GM23248 (cell line): ENCODE results near the gene PTRH1. TPM values are rescaled to one million over a fixed set of nuclear protein-coding genes. Genes with fewer than 3 reads are reported as not detected.

Source experiments
- DNase-seq: peaks from one replicate; pipeline ENCODE4 v3.0.0-alpha.2; 2015
- H2AFZ ChIP-seq: fragments of 200-600 bp; sonication (generic); 2 replicates; pipeline ENCODE4 v1.6.1; 2016; ENCODE audit warnings: antibody characterized with exemption
- H3F3A ChIP-seq: fragments of 200-600 bp; sonication (generic); 2 replicates; pipeline ENCODE4 v1.6.1; 2016; ENCODE audit warnings: mild to moderate bottlenecking, antibody characterized with exemption, mixed run types; ENCODE audit not compliant: insufficient read depth
- H3K27ac ChIP-seq: fragments of 200-600 bp; sonication (generic); 2 replicates; pipeline ENCODE4 v1.5.1; 2016; ENCODE audit warnings: mild to moderate bottlenecking
- H3K27me3 ChIP-seq: fragments of 200-600 bp; sonication (generic); replicated peaks from 2 replicates; pipeline ENCODE4 v1.6.1; 2016; ENCODE audit warnings: mild to moderate bottlenecking; ENCODE audit not compliant: insufficient read depth
- H3K36me3 ChIP-seq: fragments of 200-600 bp; sonication (generic); 2 replicates; pipeline ENCODE4 v1.6.1; 2016; ENCODE audit warnings: low read depth, mild to moderate bottlenecking
- H3K4me1 ChIP-seq: fragments of 200-600 bp; sonication (generic); 2 replicates; pipeline ENCODE4 v1.6.1; 2016; ENCODE audit warnings: mild to moderate bottlenecking; ENCODE audit not compliant: insufficient read depth
- H3K4me2 ChIP-seq: fragments of 200-600 bp; sonication (generic); one replicate; pipeline ENCODE4 v1.6.1; 2016; ENCODE audit warnings: mild to moderate bottlenecking; ENCODE audit not compliant: unreplicated experiment
- H3K4me3 ChIP-seq: fragments of 200-600 bp; sonication (generic); 2 replicates; pipeline ENCODE4 v1.5.1; 2016; ENCODE audit warnings: mild to moderate bottlenecking
- H3K79me2 ChIP-seq: fragments of 200-600 bp; sonication (generic); 2 replicates; pipeline ENCODE4 v1.6.1; 2016; ENCODE audit warnings: mild to moderate bottlenecking; ENCODE audit not compliant: insufficient read depth
- H3K9ac ChIP-seq: fragments of 200-600 bp; sonication (generic); 2 replicates; pipeline ENCODE4 v1.6.1; 2016; ENCODE audit warnings: mild to moderate bottlenecking
- H3K9me2 ChIP-seq: fragments of 200-600 bp; sonication (generic); 2 replicates; pipeline ENCODE4 v1.6.1; 2016; ENCODE audit warnings: mixed run types, mild to moderate bottlenecking, moderate library complexity; ENCODE audit not compliant: insufficient read depth
- H3K9me3 ChIP-seq: fragments of 200-600 bp; sonication (generic); one replicate; pipeline ENCODE4 v1.6.1; 2017; ENCODE audit warnings: low read depth
- H4K20me1 ChIP-seq: fragments of 200-600 bp; sonication (generic); 2 replicates; pipeline ENCODE4 v1.6.0; 2016; ENCODE audit not compliant: insufficient read depth
- EZH2 ChIP-seq: fragments of 200-600 bp; sonication (generic); IDR thresholded peaks from 2 replicates; pipeline ENCODE4 v1.6.1; 2018; ENCODE audit warnings: antibody characterized with exemption, mild to moderate bottlenecking; ENCODE audit not compliant: insufficient read depth, poor library complexity, severe bottlenecking
- EZH2phosphoT487 ChIP-seq: fragments of 200-600 bp; sonication (generic); IDR thresholded peaks from 2 replicates; pipeline ENCODE4 v1.6.1; 2018; ENCODE audit warnings: antibody characterized with exemption, moderate library complexity, mild to moderate bottlenecking, low read depth; ENCODE audit not compliant: insufficient read depth
- WGBS, 2 experiments: methylation state at CpG; one replicate each; pipeline ENCODE4 v1.1.6; 2015 to 2017; ENCODE audit warnings: low lambda C conversion rate in 2 of 2, low coverage in 1 of 2; ENCODE audit errors: missing lambda C conversion rate in 2 of 2; 5-methylcytosine and 5-hydroxymethylcytosine counted together
- in situ Hi-C: fragments of 300-500 bp; cut with MboI; formaldehyde crosslinking; loops from 2 replicates; pipeline ENCODE4 v1.15.0; 2020
- polyA plus RNA-seq: library from polyadenylated mRNA; unstranded; fragments of >200 nt; fragmentation: Nextera tagmentation; extraction: Ambion mirVana; gene quantifications from 2 replicates; pipeline ENCODE4 v1.2.1, GENCODE V29; 2016
- total RNA-seq: library from RNA; depleted of rRNA; stranded (reverse); fragments of >200 nt; shearing (Covaris generic); gene quantifications from 2 replicates; pipeline ENCODE4 v1.2.3, GENCODE V29; 2014

Gene PTRH1
- total and polyA plus RNA-seq, 2 experiments from 2014 or later = 33.1 to 34.3 TPM

DNA sequence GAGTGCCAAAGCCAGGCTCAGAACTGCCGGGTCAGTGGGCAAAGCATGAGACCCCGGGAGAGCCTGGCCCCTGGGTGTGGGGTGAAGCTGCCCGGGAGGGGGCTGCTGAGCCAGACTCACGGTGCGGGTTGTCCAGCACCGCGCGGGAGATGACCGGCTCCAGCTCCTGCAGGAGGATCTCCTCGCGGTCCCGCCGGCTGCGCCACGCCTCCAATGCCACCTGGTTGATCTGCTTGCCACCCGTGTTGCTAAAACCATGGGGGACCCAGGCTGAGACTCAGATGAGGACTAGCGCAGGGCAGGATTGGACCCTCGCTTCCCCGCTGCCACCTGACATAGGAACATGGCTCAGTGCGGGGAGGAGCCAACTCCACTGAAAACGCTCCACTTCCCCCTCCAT is 17.0 kb upstream of the PTRH1 start:
- Histone ChIP-seq H2AFZ (no peak overlapping the region), H3K36me3 (no peaks in the 10 kb centered on the region), H3F3A (no peaks in the 10 kb centered on the region), H3K4me1 (peaks cover 10% of the 10 kb centered on the region; the same call in 1 of the 2 replicates), H3K9me2 (no peaks in the 10 kb centered on the region), H3K27me3 (no peaks in the 10 kb centered on the region), H4K20me1 (no peaks in the 10 kb centered on the region), H3K4me2 (no peak overlapping the region), H3K4me3 (no peak overlapping the region), H3K79me2 (0 out of 2 replicates have a peak, but pooled peaks cover 7% of the 10 kb centered on the region), H3K27ac (no peak overlapping the region), H3K9ac (no peak overlapping the region), H3K9me3 (no peaks in the 10 kb centered on the region)
- in situ Hi-C loops = loop anchor here (10.0 kb wide), 1 partner anchor 138 kb away; no protein-coding TSS in a partner anchor
- 88% methylated on average over 20 to 21 of the region's 21 CpGs for WGBS, 2 experiments
- DNase-seq = no peak
- no peak for TF ChIP-seq EZH2phosphoT487
- no peak for TF ChIP-seq EZH2

- no peak overlapping the region for H3K27ac ChIP-seq
- H3K4me2 ChIP-seq = no peak overlapping the region
- in situ Hi-C loops = loop anchor here (10.0 kb wide), 1 partner anchor 137 kb away; no protein-coding TSS in a partner anchor
These were observed 16.5 kb upstream of the PTRH1 start for GRCh38 chr9:127731938-127732337.

DNA sequence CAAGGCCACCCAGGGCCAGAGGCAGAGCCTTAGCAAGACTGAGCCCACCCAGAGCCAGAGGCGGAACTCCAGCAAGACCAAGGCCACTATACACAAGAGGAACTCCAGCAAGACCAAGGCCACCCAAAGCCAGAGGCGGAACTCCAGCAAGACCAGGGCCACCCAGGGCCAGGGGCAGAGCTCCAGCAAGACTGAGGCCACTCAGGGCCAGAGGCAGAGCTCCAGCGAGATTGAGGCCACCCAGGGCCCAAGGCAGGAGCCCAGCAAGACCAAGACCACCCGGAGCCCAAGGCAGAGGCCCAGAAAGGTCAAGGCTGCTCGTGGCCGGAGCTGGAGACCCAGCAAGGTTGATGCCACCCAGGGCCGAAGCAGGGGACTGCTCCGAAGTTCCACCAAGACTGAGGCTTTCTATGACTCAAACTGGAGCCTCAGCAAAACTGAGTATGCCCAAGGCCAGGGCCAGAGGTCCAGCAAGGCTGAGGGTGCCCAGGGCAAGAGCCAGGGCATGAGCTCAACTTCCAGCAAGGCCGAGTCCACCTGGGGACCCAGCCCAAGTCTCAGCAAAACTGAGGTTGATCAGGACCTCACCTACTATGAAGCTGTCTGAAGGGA is 15.4 kb upstream of the PTRH1 start:
- 76 to 77% methylated on average over 9 of the region's 9 CpGs for WGBS, 2 experiments
- H3K4me2 ChIP-seq = no peak overlapping the region
- TF ChIP-seq EZH2phosphoT487 (no peak), EZH2 (no peak)
- H3K27me3 ChIP-seq = no peaks in the 10 kb centered on the region
- no peak overlapping the region for H3K9ac ChIP-seq
- H2AFZ ChIP-seq = no peak overlapping the region
- no peaks in the 10 kb centered on the region for H3F3A ChIP-seq
- in situ Hi-C loops = loop anchor here (10.0 kb wide), 1 partner anchor 136 kb away; no protein-coding TSS in a partner anchor
- H3K9me3 ChIP-seq = no peaks in the 10 kb centered on the region
- no peak overlapping the region for H3K27ac ChIP-seq
- H3K79me2 ChIP-seq = 0 out of 2 replicates have a peak, but pooled peaks cover 7% of the 10 kb centered on the region
- no peak overlapping the region for H3K4me3 ChIP-seq
- H3K9me2 ChIP-seq = no peaks in the 10 kb centered on the region
- no peak for DNase-seq
- no peaks in the 10 kb centered on the region for H3K36me3 ChIP-seq
- H4K20me1 ChIP-seq = no peaks in the 10 kb centered on the region
- peaks cover 10% of the 10 kb centered on the region; the same call in 1 of the 2 replicates for H3K4me1 ChIP-seq

More at GRCh38 chr9:127731938-127732337, 16.5 kb upstream of the PTRH1 start:
- no peaks in the 10 kb centered on the region for H3K27me3 ChIP-seq
- H3K79me2 ChIP-seq = 0 out of 2 replicates have a peak, but pooled peaks cover 7% of the 10 kb centered on the region
- no peak for DNase-seq
- no peak for TF ChIP-seq EZH2phosphoT487
- no peak for TF ChIP-seq EZH2
- no peaks in the 10 kb centered on the region for H3F3A ChIP-seq
- no peaks in the 10 kb centered on the region for H3K9me2 ChIP-seq
- H4K20me1 ChIP-seq = no peaks in the 10 kb centered on the region
- no peak overlapping the region for H3K9ac ChIP-seq
- H3K4me1 ChIP-seq = peaks cover 10% of the 10 kb centered on the region; the same call in 1 of the 2 replicates
- no peak overlapping the region for H2AFZ ChIP-seq
- H3K4me3 ChIP-seq = no peak overlapping the region
- H3K9me3 ChIP-seq = no peaks in the 10 kb centered on the region
- WGBS, 2 experiments = 87 to 91% methylated on average over 16 of the region's 16 CpGs
- H3K36me3 ChIP-seq = no peaks in the 10 kb centered on the region

- H3K4me1 ChIP-seq = peaks cover 7% of the 10 kb centered on the region; the same call in 1 of the 2 replicates
- 90 to 95% methylated on average over 9 of the region's 9 CpGs for WGBS, 2 experiments
These were observed 14.8 kb upstream of the PTRH1 start for GRCh38 chr9:127730262-127730661.

More at GRCh38 chr9:127730262-127730661, 14.8 kb upstream of the PTRH1 start:
- Histone ChIP-seq H3K79me2 (0 out of 2 replicates have a peak, but pooled peaks cover 7% of the 10 kb centered on the region), H2AFZ (no peak overlapping the region), H3K9ac (no peak overlapping the region), H3F3A (no peaks in the 10 kb centered on the region), H3K36me3 (no peaks in the 10 kb centered on the region), H3K9me2 (no peaks in the 10 kb centered on the region), H3K4me3 (no peak overlapping the region), H3K27me3 (no peaks in the 10 kb centered on the region), H3K9me3 (no peaks in the 10 kb centered on the region), H4K20me1 (no peaks in the 10 kb centered on the region), H3K27ac (no peak overlapping the region), H3K4me2 (no peak overlapping the region)
- in situ Hi-C loops = loop anchor here (10.0 kb wide), 1 partner anchor 135 kb away; no protein-coding TSS in a partner anchor
- TF ChIP-seq EZH2phosphoT487 (no peak), EZH2 (no peak)
- DNase-seq = no peak
